ENCODE results near the gene MLXIPL. TPM values are rescaled to one million over a fixed set of nuclear protein-coding genes. Genes with fewer than 3 reads are reported as not detected.

MLXIPL gene
- total and polyA plus RNA-seq, 2 donors (not counting 3 experiments of a cell fraction or from before 2014, with no cell fraction given), result not detected

DNA sequence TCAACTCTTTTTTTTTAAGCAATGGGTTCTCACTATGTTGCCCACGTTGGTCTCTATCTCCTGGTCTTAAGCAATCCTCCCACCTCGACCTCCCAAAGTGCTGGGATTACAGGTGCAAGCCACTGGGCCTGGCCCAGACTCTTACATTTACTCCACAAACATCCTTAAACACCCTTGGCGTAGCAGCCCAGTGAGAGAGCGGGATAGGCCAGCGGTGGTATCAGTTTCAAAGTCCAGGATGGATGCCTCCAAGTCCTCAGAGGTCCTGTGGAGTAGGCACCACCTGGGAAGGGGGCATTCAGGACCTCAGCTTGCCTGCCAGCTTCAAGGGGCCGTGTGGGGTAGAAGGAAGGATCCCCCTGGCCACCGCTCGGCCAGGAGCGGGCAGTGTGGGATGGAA, 25.3 kb upstream of the MLXIPL start:
- Histone ChIP-seq H3K9me1 (replicated peaks; ENCODE audit: control insufficient read depth, extremely low read depth, insufficient read depth, low read length) (no peaks in the 10 kb centered on the region), H3K27ac (ENCODE audit: insufficient read depth, low read depth, low read length) (no peak overlapping the region), H4K20me1 (replicated peaks; ENCODE audit: control insufficient read depth, extremely low read depth, insufficient read depth, low read length) (no peaks in the 10 kb centered on the region), H3K9me3 (replicated peaks; ENCODE audit: control insufficient read depth, insufficient read depth, low read length) (no peaks in the 10 kb centered on the region), H3K36me3 (ENCODE audit: control insufficient read depth in 2 of 2, extremely low read depth in 1 of 2, insufficient read depth in 2 of 2, low read length in 2 of 2) (no peaks in the 10 kb centered on the region), H3K27me3 (ENCODE audit: control insufficient read depth in 2 of 2, insufficient read depth in 2 of 2, low read length in 2 of 2) (peaks cover 36 to 45% of the 10 kb centered on the region in 2 experiments), H3K79me2 (ENCODE audit: control insufficient read depth, insufficient read depth, low read length) (no peaks in the 10 kb centered on the region), H3K4me2 (ENCODE audit: insufficient read depth, low read length) (no peak overlapping the region), H3K4me3 (replicated peaks in 1 of 3; ENCODE audit: insufficient read depth in 1 of 3, low read depth in 1 of 3, low read length in 3 of 3) (no peak overlapping the region), H3K4me1 (ENCODE audit: control insufficient read depth, extremely low read depth, insufficient read depth, low read length) (peaks cover 4% of the 10 kb centered on the region), H2AFZ (ENCODE audit: low read depth, low read length) (no peak overlapping the region), H3K9ac (replicated peaks; ENCODE audit: extremely low read depth, insufficient read depth, low read length) (no peak overlapping the region)
- FAIRE-seq (no peak), DNase-seq (ENCODE audit: low read depth, low spot score) (no peak)
- no TSS peak for BruUV-seq (replicated peaks)
- intact Hi-C loops (cut with micrococcal nuclease), result no loop called here
- POLR2A ChIA-PET, result no interaction called here
- TF ChIP-seq GATA2 (IDR thresholded peaks at IDR 0.05; ENCODE audit: insufficient read depth, insufficient read length, low read depth, low read length) (no peak), POLR2A (IDR thresholded peaks at IDR 0.05; ENCODE audit: low read depth, low read length) (no peak)
- dilution Hi-C loops (cut with MboI; ENCODE audit: extremely low pct_ligation_motif_present, low sequenced_read_pairs), result no loop called here
- CTCF ChIA-PET, result interaction anchor here (0.5 to 0.7 kb wide), 2 partner anchors 21 to 338 kb away, joined by 3 read pairs; no protein-coding TSS in a partner anchor

DNA sequence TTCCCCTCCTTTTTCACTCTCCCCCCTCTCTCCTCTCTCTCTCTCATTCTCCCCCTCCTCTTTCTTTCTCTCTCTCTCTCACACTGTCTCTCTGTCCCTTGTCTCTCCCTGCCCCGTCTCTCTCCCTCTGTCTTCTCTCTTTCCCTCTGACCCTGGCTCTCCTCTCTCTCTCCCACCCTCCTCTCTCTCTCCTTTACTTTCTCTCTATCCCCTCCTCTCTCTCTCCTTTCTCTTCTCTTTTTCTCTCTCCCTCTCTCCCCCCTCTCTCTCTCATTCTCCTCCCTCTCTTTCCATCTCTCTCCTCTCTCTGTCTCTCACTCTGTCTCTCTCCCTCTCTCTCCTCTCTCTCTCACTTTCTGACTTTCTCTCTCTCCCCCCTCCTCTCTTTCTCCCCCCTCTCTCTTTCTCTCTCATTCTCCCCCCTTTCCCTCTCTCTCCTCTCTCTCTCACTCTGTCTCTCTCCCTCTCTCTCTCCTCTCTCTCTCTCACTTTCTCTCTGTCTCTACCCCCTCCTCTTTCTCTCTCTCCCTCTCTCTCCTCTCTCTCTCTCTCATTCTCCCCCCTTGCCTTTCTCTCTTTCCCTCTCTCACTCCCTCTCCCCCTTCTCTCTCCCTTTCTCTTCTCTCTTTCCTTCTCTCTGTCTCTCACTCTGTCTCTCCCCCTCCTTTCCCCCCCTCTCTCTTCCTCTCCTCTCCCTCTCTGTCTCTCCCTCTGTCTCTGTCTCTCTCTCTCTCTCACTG, 24.4 kb upstream of the MLXIPL start:
- DNase-seq (ENCODE audit: low read depth, low spot score) (no peak), FAIRE-seq (no peak)
- Histone ChIP-seq H3K27ac (ENCODE audit: insufficient read depth, low read depth, low read length) (no peak overlapping the region), H3K9me3 (replicated peaks; ENCODE audit: control insufficient read depth, insufficient read depth, low read length) (no peaks in the 10 kb centered on the region), H3K36me3 (ENCODE audit: control insufficient read depth in 2 of 2, extremely low read depth in 1 of 2, insufficient read depth in 2 of 2, low read length in 2 of 2) (no peaks in the 10 kb centered on the region), H3K9ac (replicated peaks; ENCODE audit: extremely low read depth, insufficient read depth, low read length) (no peak overlapping the region), H3K4me1 (ENCODE audit: control insufficient read depth, extremely low read depth, insufficient read depth, low read length) (peaks cover 4% of the 10 kb centered on the region), H3K4me2 (ENCODE audit: insufficient read depth, low read length) (no peak overlapping the region), H3K27me3 (ENCODE audit: control insufficient read depth in 2 of 2, insufficient read depth in 2 of 2, low read length in 2 of 2) (peaks cover 38 to 48% of the 10 kb centered on the region in 2 experiments), H4K20me1 (replicated peaks; ENCODE audit: control insufficient read depth, extremely low read depth, insufficient read depth, low read length) (no peaks in the 10 kb centered on the region), H2AFZ (ENCODE audit: low read depth, low read length) (no peak overlapping the region), H3K4me3 (replicated peaks in 1 of 3; ENCODE audit: insufficient read depth in 1 of 3, low read depth in 1 of 3, low read length in 3 of 3) (no peak overlapping the region), H3K9me1 (replicated peaks; ENCODE audit: control insufficient read depth, extremely low read depth, insufficient read depth, low read length) (no peaks in the 10 kb centered on the region), H3K79me2 (ENCODE audit: control insufficient read depth, insufficient read depth, low read length) (no peaks in the 10 kb centered on the region)
- CTCF ChIA-PET, result interaction anchor here (0.7 kb wide), 1 partner anchor 20 kb away, joined by 3 read pairs; no protein-coding TSS in a partner anchor
- TF ChIP-seq EZH2 (IDR thresholded peaks at IDR 0.05; ENCODE audit: borderline replicate concordance, low read depth, low read length, severe bottlenecking), result no peak
- no peak for TF ChIP-seq POLR2AphosphoS5 (IDR thresholded peaks at IDR 0.05; ENCODE audit: insufficient read depth, low read depth, low read length)
- no peak for TF ChIP-seq JUN (IDR thresholded peaks at IDR 0.05; ENCODE audit: borderline replicate concordance, insufficient read depth, insufficient read length, low read depth)
- TF ChIP-seq, protein P1, sequence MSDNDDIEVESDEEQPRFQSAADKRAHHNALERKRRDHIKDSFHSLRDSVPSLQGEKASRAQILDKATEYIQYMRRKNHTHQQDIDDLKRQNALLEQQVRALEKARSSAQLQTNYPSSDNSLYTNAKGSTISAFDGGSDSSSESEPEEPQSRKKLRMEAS (IDR thresholded peaks at IDR 0.05; ENCODE audit: insufficient read depth, insufficient read length), result no peak
- TF ChIP-seq FOS (IDR thresholded peaks at IDR 0.05; ENCODE audit: borderline replicate concordance, insufficient read depth, low read length), result no peak
- no peak for TF ChIP-seq MYC (IDR thresholded peaks at IDR 0.05; ENCODE audit: low read depth, low read length)
- dilution Hi-C loops (cut with MboI; ENCODE audit: extremely low pct_ligation_motif_present, low sequenced_read_pairs) (no loop called here), intact Hi-C loops (cut with micrococcal nuclease) (no loop called here)
- POLR2A ChIA-PET, result no interaction called here
- BruUV-seq (replicated peaks), result no TSS peak

All from endothelial cell of umbilical vein (primary cell).